Peyer's patch (tissue), 4 donors: Measurements from ENCODE around the gene MARCKSL1. TPM values are rescaled to one million over a fixed set of nuclear protein-coding genes. Genes with fewer than 3 reads are reported as not detected.

Source experiments
- DNase-seq, 3 donors: peaks; one replicate each; pipeline ENCODE4 v3.0.0-alpha.2; 2017 to 2019
- H3K27ac ChIP-seq, 4 donors: fragments of 200-600 bp; sonication (generic); one replicate each; pipeline ENCODE4 v1.5.1; 2016 to 2019
- H3K27me3 ChIP-seq, 2 donors: fragments of 200-600 bp; sonication (generic); one replicate each; pipeline ENCODE4 v1.5.1; 2019
- H3K36me3 ChIP-seq, 3 donors: fragments of 200-600 bp; sonication (generic); one replicate each; pipeline ENCODE4 v1.5.1; 2016 to 2019
- H3K4me1 ChIP-seq, 4 donors: fragments of 200-600 bp; sonication (generic); one replicate each; pipeline ENCODE4 v1.5.1; 2016 to 2019
- H3K4me3 ChIP-seq, 4 donors: fragments of 200-600 bp; sonication (generic); 1 replicate in 3 of 4; 2 replicates in 1 of 4; pipeline ENCODE4 v1.5.1; 2016 to 2019; ENCODE audit warnings: mild to moderate bottlenecking in 1 of 4
- H3K9me3 ChIP-seq, 4 donors: fragments of 200-600 bp; sonication (generic); one replicate each; pipeline ENCODE4 v1.5.1; 2016 to 2019; ENCODE audit warnings: mild to moderate bottlenecking in 1 of 4
- CTCF ChIP-seq, 6 experiments: fragments of 450-650 bp in 4 of 6; fragments of 200-600 bp in 2 of 6; sonication (generic) in 1 of 6; IDR thresholded peaks; one replicate each; pipeline ENCODE4 v1.5.1; 2017 to 2019; ENCODE audit warnings: antibody characterized with exemption in 6 of 6, mild to moderate bottlenecking in 3 of 6, moderate library complexity in 1 of 6
- POLR2A ChIP-seq, 2 donors: fragments of 450-650 bp; IDR thresholded peaks; one replicate each; pipeline ENCODE4 v1.5.1; 2017; ENCODE audit warnings: antibody characterized with exemption in 2 of 2, mild to moderate bottlenecking in 2 of 2, moderate library complexity in 2 of 2
- total RNA-seq, 4 donors: library from RNA; depleted of rRNA; stranded (reverse); fragments of >200 nt; gene quantifications; one replicate each; pipeline ENCODE4 v1.1.0, GENCODE V29; 2016

Gene MARCKSL1
- total RNA-seq, 4 donors from 2014 or later: 19.1 to 51.2 (median 35.9) TPM

GRCh38 chr1:32337855-32338636 lies 2.0 kb upstream of the MARCKSL1 start:
- TF ChIP-seq CTCF (IDR thresholded peaks at IDR 0.05) (no peak), POLR2A (IDR thresholded peaks at IDR 0.05) (no peak)
- H3K27me3 ChIP-seq: no peaks in the 10 kb centered on the region
- peaks cover 0 to 39% (median 28%) of the 10 kb centered on the region in 4 donors for H3K4me1 ChIP-seq
- peak in 2 of 3 donors; percentile 65 for DNase-seq
- peak overlapping the region in 1 of 4 donors; percentile 94 for H3K27ac ChIP-seq
- H3K4me3 ChIP-seq: no peak overlapping the region
- no peaks in the 10 kb centered on the region for H3K9me3 ChIP-seq
- no peaks in the 10 kb centered on the region for H3K36me3 ChIP-seq

- Histone ChIP-seq H3K9me3 (no peaks in the 10 kb centered on the region), H3K36me3 (peaks cover 0 to 7% (median 0%) of the 10 kb centered on the region in 3 donors), H3K27ac (peak overlapping the region in 1 of 4 donors; percentile 94), H3K27me3 (no peaks in the 10 kb centered on the region), H3K4me1 (peaks cover 0 to 39% (median 28%) of the 10 kb centered on the region in 4 donors), H3K4me3 (peak overlapping the region in 1 of 4 donors; percentile 78)
- TF ChIP-seq CTCF (IDR thresholded peaks at IDR 0.05) (no peak), POLR2A (IDR thresholded peaks at IDR 0.05) (no peak)
- DNase-seq: peak in 2 of 3 donors; percentile 80 to 85
These were observed 1.1 kb upstream of the MARCKSL1 start for GRCh38 chr1:32336963-32337675.

GRCh38 chr1:32336591-32336932 lies 529 bp upstream of the MARCKSL1 start:
- Histone ChIP-seq H3K4me1 (peaks cover 0 to 39% (median 28%) of the 10 kb centered on the region in 4 donors), H3K36me3 (peaks cover 0 to 13% (median 0%) of the 10 kb centered on the region in 3 donors), H3K4me3 (peak overlapping the region; percentile 65 to 95 (median 79)), H3K9me3 (no peaks in the 10 kb centered on the region), H3K27me3 (no peaks in the 10 kb centered on the region), H3K27ac (peak overlapping the region in 3 of 4 donors; percentile 62 to 94 (median 79))
- no peak for DNase-seq
- TF ChIP-seq CTCF (IDR thresholded peaks at IDR 0.05): no peak
- TF ChIP-seq POLR2A (IDR thresholded peaks at IDR 0.05): no peak

- no peaks in the 10 kb centered on the region for H3K27me3 ChIP-seq
- peak overlapping the region; percentile 65 to 95 (median 79) for H3K4me3 ChIP-seq
- TF ChIP-seq POLR2A (IDR thresholded peaks at IDR 0.05) (no peak), CTCF (IDR thresholded peaks at IDR 0.05) (no peak)
- H3K9me3 ChIP-seq: no peaks in the 10 kb centered on the region
- H3K36me3 ChIP-seq: peaks cover 0 to 24% (median 0%) of the 10 kb centered on the region in 3 donors
- H3K27ac ChIP-seq: peak overlapping the region; percentile 62 to 94 (median 78)
- DNase-seq: no peak
- peaks cover 0 to 39% (median 28%) of the 10 kb centered on the region in 4 donors for H3K4me1 ChIP-seq
These were observed 571 bp downstream of the MARCKSL1 start for GRCh38 chr1:32335535-32335789.

- Histone ChIP-seq H3K27ac (peak overlapping the region; percentile 62 to 94 (median 78)), H3K9me3 (no peaks in the 10 kb centered on the region), H3K4me3 (peak overlapping the region; percentile 65 to 95 (median 79)), H3K27me3 (no peaks in the 10 kb centered on the region), H3K4me1 (peaks cover 0 to 39% (median 28%) of the 10 kb centered on the region in 4 donors), H3K36me3 (peaks cover 0 to 29% (median 0%) of the 10 kb centered on the region in 3 donors)
- TF ChIP-seq POLR2A (IDR thresholded peaks at IDR 0.05): no peak
- TF ChIP-seq CTCF (IDR thresholded peaks at IDR 0.05): peak; percentile 58 to 85 (median 64)
- peak; percentile 72 to 82 (median 77) for DNase-seq
These were observed 1.0 kb downstream of the MARCKSL1 start for GRCh38 chr1:32334864-32335534.
